HG03060 (cell line): Measurements from ENCODE around the gene SPOCD1.

ENCODE experiments used
- ATAC-seq: cut with Tn5 transposase; IDR thresholded peaks from one replicate; pipeline ENCODE4 v1.9.1; 2021; ENCODE audit warnings: low read depth, moderate number of reproducible peaks; ENCODE audit not compliant: unreplicated experiment

Gene SPOCD1

GRCh38 chr1:31774495-31774894, 41.3 kb downstream of the SPOCD1 start:
- no peak for ATAC-seq

DNA sequence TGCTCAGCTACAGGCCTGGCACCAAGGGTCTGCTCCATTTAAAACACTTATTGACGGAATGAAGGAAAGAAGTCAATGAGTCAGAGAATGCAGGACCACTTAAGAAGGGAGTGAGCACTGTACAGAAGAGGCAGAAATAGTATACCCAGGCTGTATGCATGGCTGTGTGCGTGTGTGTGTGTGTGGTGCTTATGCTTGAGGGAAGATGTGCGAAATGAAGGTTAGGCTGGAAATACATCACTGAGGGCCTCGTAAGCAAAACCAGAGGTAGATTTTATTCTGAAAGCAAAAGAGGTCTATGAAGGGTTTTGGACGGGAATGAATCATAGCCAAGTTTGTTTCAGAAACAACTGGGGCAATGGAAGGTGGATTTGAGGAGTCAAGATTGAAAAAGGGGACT, 42.0 kb downstream of the SPOCD1 start:
- no peak for ATAC-seq

DNA sequence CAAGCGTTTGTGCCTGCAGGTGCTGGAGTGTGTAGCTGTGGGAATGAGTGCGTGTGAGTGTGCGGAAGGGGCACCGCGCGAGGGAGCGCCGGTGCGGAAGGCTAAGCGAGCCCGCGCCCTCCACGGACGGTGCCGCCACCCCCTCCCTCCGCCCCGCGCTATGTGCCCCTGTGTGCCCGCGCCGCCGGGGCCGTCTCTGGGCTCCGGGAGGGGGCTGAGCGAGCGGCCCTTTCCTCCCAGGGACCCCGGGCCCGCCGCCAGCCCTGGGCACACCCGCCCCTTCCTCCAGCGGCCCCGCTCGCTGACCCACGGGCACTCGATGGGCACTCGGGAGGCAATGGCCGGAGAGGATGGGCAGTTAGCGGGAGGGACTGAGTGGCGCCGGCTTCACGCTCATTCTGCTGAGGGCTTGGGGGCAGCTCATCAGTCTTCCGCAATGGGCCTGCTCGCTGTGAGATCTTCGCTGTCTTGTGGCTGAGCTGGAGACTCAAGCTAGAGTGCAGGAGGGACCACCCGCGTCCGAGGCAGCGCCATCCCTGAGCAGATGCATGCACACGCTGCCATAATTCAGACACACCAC, 43.1 kb downstream of the SPOCD1 start:
- no peak for ATAC-seq

GRCh38 chr1:31771891-31772668, 43.7 kb downstream of the SPOCD1 start:
- no peak for ATAC-seq

DNA sequence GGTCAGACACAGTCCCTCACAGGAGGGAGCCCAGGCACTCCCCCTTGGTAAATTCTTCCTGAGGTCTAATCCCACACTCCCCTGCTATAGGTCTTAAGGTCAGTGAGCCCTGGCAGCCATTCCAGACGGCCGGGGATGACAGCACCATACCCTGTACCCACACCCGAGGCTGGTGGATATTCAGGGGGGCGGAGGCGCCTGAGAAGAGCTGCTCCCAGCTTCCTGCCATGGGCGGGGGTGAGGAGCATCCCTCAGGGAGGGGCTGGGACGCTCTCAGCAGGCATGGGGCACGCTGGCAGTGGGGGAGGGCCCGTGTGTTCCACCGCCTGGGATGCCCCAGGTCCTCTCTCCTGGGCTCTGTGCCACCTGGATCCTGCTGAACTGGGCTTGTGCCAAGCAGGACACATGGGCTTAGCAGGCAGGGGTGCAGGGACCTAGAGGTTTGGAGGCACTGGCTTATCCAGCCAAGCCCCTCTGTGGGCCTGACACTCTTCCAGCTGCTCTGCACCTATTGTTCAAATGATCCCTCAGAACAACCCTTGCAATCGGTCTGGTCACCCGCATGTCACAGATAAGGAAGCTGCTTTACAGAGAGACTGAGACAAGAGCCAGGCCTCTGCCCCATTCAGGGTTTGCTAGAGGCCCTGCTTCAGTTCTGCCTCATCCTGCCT, 46.0 kb downstream of the SPOCD1 start:
- ATAC-seq = no peak

DNA sequence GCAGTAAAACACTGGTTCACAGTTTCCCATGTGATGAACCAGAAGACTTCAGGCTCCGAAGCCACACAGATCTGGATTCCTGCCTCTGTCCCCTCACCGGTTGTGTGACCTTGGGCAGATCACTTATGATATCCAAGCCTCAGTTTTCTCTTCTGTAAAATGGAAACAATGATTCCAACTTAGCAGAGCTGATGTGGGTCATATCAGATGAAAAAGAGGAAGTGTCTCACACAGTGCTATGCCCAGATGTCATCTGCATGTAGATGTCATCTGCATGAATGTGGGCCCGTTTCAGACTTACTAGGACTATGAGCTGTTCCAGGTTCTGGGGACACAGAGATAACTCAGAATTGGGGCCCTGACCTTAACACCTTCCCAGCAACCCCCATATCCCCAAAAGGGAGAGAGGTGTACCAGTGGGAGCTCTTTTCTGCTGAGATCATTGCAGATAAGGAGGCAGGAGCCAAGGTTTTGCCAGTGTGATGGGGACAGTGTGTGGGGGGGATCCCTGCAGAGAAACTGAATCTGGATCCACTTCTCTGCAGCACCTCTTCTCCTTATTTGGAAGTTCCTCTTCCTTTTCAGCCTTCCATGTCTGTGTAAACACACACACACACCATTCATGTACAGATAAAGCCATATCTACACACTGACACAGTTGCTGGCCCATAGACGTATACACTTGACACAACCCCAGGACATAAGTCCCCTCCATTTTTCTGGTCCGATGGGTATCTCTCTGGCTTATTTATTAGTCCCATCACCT, 46.7 kb downstream of the SPOCD1 start:
- no peak for ATAC-seq

DNA sequence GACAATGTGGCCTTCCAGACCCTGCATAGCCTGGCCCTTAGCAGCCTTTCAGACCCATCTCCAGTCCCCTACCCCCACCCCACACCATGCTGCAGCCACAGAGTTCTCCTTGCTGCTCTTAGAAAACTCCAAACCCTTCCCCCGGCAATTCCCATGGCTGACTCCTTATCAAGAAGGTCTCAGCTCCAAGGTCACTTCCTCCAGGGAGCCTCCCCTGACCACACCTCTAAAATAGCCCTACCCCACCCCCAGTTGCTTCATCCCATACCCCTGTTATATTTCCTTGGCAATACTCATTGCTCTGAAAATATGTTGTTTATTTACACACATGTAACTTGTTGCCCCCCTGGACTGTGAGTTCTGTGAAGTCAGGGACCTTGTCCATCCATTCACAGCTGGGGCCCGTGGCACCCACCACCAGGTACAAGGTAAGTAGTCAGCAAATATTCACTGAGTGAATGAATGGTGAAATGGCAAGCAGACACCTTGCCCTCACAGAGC, 47.4 kb downstream of the SPOCD1 start:
- no peak for ATAC-seq

GRCh38 chr1:31767225-31767624, 48.6 kb downstream of the SPOCD1 start:
- ATAC-seq = no peak

- ATAC-seq = no peak
These were observed 50.3 kb downstream of the SPOCD1 start for GRCh38 chr1:31765516-31765915.

GRCh38 chr1:31765041-31765467, 50.8 kb downstream of the SPOCD1 start:
- no peak for ATAC-seq

- ATAC-seq = no peak
These were observed 51.3 kb downstream of the SPOCD1 start, which contains the start of gene ADGRB2 for GRCh38 chr1:31764312-31765040. TSS of gene ADGRB2 (minus strand) at chr1:31764340. CDS start at chr1:31757221, 7,119 bp downstream.

DNA sequence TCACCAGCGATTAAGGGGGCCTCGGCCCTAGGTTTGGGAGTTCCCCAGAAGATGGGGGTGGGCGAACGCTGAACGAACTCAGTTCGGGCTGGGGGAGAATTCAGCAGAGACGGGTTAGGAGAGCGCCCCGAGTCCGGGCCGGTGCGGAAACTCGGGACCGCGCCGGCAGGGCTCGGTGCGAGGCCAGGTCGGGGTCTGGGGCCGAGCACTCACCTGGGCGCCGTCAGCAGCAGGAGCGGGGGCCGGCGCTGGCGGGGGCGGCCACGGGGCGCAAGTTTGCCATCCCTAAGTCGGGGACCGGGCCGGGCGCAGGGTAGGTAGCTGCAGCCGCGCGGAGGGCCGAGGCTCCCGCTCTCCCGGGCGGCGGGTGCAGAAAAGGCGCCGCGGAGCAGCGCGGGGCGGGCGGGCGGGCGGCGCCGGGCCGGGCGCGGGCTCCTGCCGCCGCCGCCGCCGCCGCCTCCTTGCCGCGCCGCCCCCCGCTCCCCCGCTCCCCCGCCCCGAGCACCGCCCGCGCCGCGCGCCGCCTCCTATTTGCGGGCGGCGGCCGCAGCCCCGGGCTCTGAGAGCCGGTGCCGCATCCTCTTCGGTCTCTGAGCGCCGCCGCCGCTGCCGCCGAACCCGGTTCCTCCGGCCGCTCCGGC, 52.0 kb downstream of the SPOCD1 start:
- no peak for ATAC-seq

- no peak for ATAC-seq
These were observed 52.8 kb downstream of the SPOCD1 start for GRCh38 chr1:31762726-31763670.

DNA sequence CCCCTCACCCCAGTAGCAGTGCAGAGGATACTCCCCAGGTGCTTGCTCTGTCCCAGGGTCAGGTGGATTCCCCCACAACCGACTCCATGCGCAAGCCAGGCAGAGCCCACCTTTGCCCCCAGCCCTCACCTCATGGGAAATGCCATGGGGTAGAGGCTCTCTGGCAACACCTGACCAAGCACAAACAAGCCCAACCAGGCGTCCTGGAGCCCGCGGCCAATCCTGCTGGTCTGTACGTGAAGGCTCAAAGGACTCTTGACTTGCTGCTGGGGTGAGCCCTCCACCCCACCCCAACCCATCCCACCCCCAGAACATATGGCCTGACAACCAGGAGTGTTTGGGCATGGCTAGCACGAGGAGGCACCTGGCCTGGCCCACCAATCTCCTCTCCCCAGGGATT, 53.5 kb downstream of the SPOCD1 start:
- ATAC-seq = no peak

DNA sequence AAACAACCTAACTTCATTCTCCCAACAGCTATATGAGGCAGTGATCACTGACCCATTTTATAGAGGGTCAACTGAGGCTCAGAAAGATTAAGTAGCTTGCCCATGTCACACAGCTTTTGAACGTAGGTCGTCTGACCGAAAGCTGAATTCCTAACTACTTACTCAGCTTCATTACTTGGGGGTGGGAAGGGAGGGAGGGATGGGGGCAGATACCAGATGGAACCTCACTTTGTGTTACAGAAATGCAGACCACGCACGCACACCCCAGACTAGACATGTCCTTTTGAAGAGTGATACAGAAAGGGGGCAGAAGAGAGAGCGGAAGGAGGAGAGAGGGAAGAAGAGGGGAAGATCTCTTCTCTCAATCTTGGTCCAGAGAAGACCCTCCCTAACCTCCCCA, 53.9 kb downstream of the SPOCD1 start:
- ATAC-seq = no peak

DNA sequence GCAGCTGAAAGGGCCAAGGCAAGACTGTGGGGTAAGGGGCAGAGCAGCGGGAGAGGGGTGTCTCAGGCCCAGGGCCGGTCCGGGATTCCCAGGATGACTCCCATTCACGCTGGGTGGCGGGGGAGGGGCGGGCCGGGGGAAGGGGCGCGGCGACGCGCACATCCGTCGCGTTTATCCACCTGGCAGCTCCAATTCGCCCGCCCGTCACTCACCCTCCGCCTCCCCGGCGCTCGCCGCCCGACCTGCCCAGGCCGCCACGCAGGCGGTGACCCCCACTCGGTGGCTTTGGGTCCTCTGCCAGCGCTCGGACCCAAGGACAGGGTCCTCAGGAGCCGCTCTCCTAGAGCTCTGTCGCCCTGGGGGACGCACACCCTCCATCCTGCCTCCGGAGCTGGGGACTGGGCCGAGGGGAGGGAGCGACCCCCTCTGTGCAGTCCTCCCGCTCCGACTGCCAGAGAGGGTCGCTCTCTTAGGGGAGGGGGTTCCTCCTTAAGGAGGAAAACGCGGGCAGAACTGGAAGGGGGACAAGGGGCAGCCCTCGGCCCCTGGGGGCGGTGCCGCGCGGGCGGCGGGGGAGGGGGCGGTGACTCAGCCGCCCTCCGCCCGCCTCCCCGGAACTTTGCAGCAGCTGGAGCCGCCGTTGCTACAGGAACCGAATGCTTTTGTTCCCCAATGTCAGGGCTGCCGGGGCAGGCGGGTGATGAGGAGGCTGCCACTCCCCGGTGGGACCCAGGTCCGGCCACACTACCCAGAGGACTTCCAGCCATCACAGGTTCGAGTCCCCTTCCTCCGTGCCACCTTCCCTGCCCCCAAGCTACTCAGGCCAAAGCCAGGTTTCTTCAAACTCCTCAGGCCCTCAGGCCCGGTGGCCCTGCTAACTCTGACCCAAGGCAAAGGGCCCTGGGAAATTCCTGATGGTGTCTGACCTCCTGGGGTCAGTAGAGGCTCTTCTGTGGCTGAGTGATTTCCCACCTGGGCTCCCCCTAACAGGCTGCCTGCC, 55.1 kb downstream of the SPOCD1 start:
- no peak for ATAC-seq

DNA sequence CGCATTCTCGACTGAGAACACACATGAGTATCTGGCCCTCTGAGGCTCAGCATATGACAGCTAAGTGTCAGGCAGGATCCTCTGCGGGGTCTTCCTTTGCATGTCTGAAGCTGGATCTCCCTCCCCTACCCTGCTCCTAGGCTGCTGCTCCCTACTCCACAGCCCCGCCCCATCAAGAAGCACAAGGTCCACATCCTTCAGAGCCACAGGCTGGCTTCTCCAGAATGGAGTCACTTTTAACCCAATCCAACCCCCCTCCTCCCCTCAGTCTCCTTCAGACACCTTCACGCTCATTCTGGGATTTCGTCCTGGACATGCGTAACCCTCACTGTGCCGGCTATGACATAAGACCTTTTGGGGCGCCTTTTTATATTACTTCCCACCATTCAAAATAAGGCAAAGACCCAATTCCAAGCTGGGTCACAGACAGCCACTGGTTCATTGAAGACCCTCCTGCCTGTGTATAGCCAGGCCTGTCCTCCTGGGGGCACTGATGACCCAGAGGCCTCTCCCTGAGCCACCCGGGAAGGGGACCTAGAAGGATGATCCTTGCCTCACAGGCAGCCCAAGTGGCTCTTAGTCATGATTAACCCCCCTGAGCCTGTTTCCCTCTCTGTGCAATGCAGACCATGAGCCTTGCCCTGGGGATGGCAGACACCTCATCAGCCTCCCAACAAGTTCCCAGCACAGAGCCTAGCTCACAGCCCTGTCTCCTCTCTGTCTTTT, 56.4 kb downstream of the SPOCD1 start:
- no peak for ATAC-seq
